K562 (cell line): ENCODE measurements around the gene WWP2. TPM values are rescaled to one million over a fixed set of nuclear protein-coding genes. Genes with fewer than 3 reads are reported as not detected.

Experiments
- ATAC-seq: fragments of 200-7000 bp; cut with Tn5 transposase; 3 replicates; pipeline ENCODE4 v1.9.1; 2020; ENCODE audit warnings: moderate library complexity
- BruUV-seq: library from RNA; stranded (reverse); fragments of 400-500 nt; replicated peaks from 2 replicates; lab custom pipeline; 2021; lab: Mats Ljungman, UMichigan
- CTCF ChIA-PET: fragments of 300-600 bp; formaldehyde crosslinking; extraction: SDS; loops from one replicate; lab custom pipeline; 2021; ENCODE audit warnings: low intra/inter-chr PET ratio; lab: Yijun Ruan, JAX
- POLR2A ChIA-PET: fragments of 300-600, 350-650 bp; sonication (Branson Sonifier 250); formaldehyde crosslinking; extraction: SDS; loops from one replicate; lab custom pipeline; 2021; ENCODE audit warnings: antibody characterized with exemption, inconsistent platforms; lab: Yijun Ruan, JAX
- DNase-seq, 4 experiments: peaks; one replicate each; pipeline versions ENCODE4 v3.0.0 to v3.0.0-alpha.2; 2011 to 2018; ENCODE audit warnings: low spot score in 3 of 4, mixed read lengths in 3 of 4; ENCODE audit errors: extremely low read depth in 1 of 4
- FAIRE-seq: peaks from 2 replicates; lab custom pipeline; 2011; peaks lifted over from hg19 to GRCh38; lab: Jason Lieb, UNC
- H2AFZ ChIP-seq: 2 replicates; pipeline ENCODE4 v1.6.0; 2011; ENCODE audit warnings: low read depth, low read length, control low read depth, inconsistent platforms
- H3K27ac ChIP-seq: fragments of 200-600 bp; 3 replicates; pipeline ENCODE4 v1.8.0; 2011; ENCODE audit warnings: low read depth, mild to moderate bottlenecking, control low read depth, inconsistent platforms, low read length, moderate library complexity, mixed read lengths; ENCODE audit errors: extremely low read depth
- H3K27me3 ChIP-seq, 2 experiments: fragments of 300-600 bp in 1 of 2; 2 replicates in 1 of 2; 3 replicates in 1 of 2; pipeline versions ENCODE4 v1.6.0 to v1.8.0; 2011; ENCODE audit warnings: inconsistent platforms in 2 of 2, low read length in 2 of 2, mild to moderate bottlenecking in 1 of 2, mixed read lengths in 1 of 2, moderate library complexity in 1 of 2; ENCODE audit not compliant: control insufficient read depth in 2 of 2, insufficient read depth in 2 of 2
- H3K36me3 ChIP-seq: fragments of 300-600 bp; 3 replicates; pipeline ENCODE4 v1.8.0; 2011; ENCODE audit warnings: mild to moderate bottlenecking, low read length, inconsistent platforms; ENCODE audit not compliant: control insufficient read depth, insufficient read depth
- H3K4me1 ChIP-seq, 2 experiments: fragments of 200-600 bp in 1 of 2; replicated peaks in 1 of 2; 2 replicates in 1 of 2; 3 replicates in 1 of 2; pipeline versions ENCODE4 v1.5.1 to v1.8.0; 2011; ENCODE audit warnings: inconsistent platforms in 2 of 2, low read length in 2 of 2, mild to moderate bottlenecking in 1 of 2, mixed read lengths in 1 of 2, moderate library complexity in 1 of 2; ENCODE audit not compliant: control insufficient read depth in 2 of 2, insufficient read depth in 2 of 2
- H3K4me2 ChIP-seq: 2 replicates; pipeline ENCODE4 v1.6.1; 2011; ENCODE audit warnings: low read length, control low read depth, inconsistent platforms, mixed read lengths; ENCODE audit not compliant: insufficient read depth
- H3K4me3 ChIP-seq: fragments of 200-600 bp; sonication (generic), shearing (Covaris generic); 2 replicates; pipeline ENCODE4 v1.5.1; 2016; ENCODE audit warnings: control low read depth, inconsistent platforms
- H3K79me2 ChIP-seq: fragments of 200-600 bp; 3 replicates; pipeline ENCODE4 v1.8.0; 2011; ENCODE audit warnings: low read length, inconsistent platforms; ENCODE audit not compliant: control insufficient read depth, insufficient read depth
- H3K9ac ChIP-seq, 2 experiments: 2 replicates each; pipeline versions ENCODE4 v1.6.0 to v1.6.1; 2011; ENCODE audit warnings: low read depth in 2 of 2, low read length in 2 of 2, control low read depth in 1 of 2, inconsistent platforms in 1 of 2, mild to moderate bottlenecking in 1 of 2, mixed read lengths in 1 of 2; ENCODE audit not compliant: insufficient read depth in 1 of 2
- H3K9me1 ChIP-seq: one replicate; pipeline ENCODE4 v1.6.0; 2011; ENCODE audit warnings: inconsistent platforms, mild to moderate bottlenecking, low read length, moderate library complexity; ENCODE audit not compliant: control insufficient read depth, insufficient read depth
- H3K9me3 ChIP-seq: replicated peaks from 2 replicates; pipeline ENCODE4 v1.5.1; 2011; ENCODE audit warnings: low read depth, low read length, inconsistent platforms; ENCODE audit not compliant: control insufficient read depth, insufficient read depth
- H4K20me1 ChIP-seq: replicated peaks from 2 replicates; pipeline ENCODE4 v1.6.1; 2011; ENCODE audit warnings: low read length, inconsistent platforms, mixed read lengths; ENCODE audit not compliant: control insufficient read depth, insufficient read depth
- AFF4 ChIP-seq: sonication (generic); formaldehyde crosslinking; IDR thresholded peaks from 2 replicates; pipeline ENCODE4 v1.8.0; 2023; ENCODE audit warnings: mild to moderate bottlenecking, missing genetic modification reagents
- CTBP1 ChIP-seq: fragments of 450-650 bp; IDR thresholded peaks from 2 replicates; pipeline ENCODE4 v1.6.1; 2016; ENCODE audit warnings: borderline replicate concordance
- KDM4B ChIP-seq, 2 experiments: fragments of 450-650 bp in 1 of 2; sonication (generic) in 1 of 2; IDR thresholded peaks; 2 replicates each; pipeline ENCODE4 v1.6.1; 2016 to 2017; ENCODE audit warnings: borderline replicate concordance in 2 of 2, antibody characterized with exemption in 1 of 2, low read depth in 1 of 2, mild to moderate bottlenecking in 1 of 2
- STAT6 ChIP-seq: sonication (generic); formaldehyde crosslinking; IDR thresholded peaks from 2 replicates; pipeline ENCODE4 v1.8.1; 2023; ENCODE audit warnings: mild to moderate bottlenecking, missing genetic modification reagents
- ZNF239 ChIP-seq: fragments of 250-450 bp; sonication (Bioruptor Pico); IDR thresholded peaks from 2 replicates; pipeline ENCODE4 v1.4.0; 2020; ENCODE audit warnings: mild to moderate bottlenecking
- ZNF707 ChIP-seq: fragments of 250-450 bp; sonication (Bioruptor Pico); conservative IDR thresholded peaks from 2 replicates; pipeline ENCODE4 v1.8.0; 2022; ENCODE audit warnings: inconsistent platforms, mild to moderate bottlenecking, moderate library complexity
- WGBS: fragments of 100-300 bp; shearing (Covaris generic); methylation state at CpG from one replicate; pipeline ENCODE4 v1.1.6; 2016; ENCODE audit warnings: low coverage, mixed read lengths; ENCODE audit not compliant: insufficient coverage; ENCODE audit errors: missing lambda C conversion rate; 5-methylcytosine and 5-hydroxymethylcytosine counted together
- in situ Hi-C: fragments of 300-500 bp; cut with MboI; formaldehyde crosslinking; loops from 4 replicates; pipeline ENCODE4 v1.15.0; 2018; ENCODE audit warnings: inconsistent platforms, mixed read lengths
- intact Hi-C: fragments of 100-400 bp; cut with micrococcal nuclease; formaldehyde crosslinking; loops from 2 replicates; pipeline ENCODE4 v1.14.2; 2022
- polyA plus RNA-seq, 8 experiments: library from polyadenylated mRNA; depleted of rRNA in 4 of 8; stranded (reverse) in 5 of 8; unstranded in 3 of 8; fragments of >200 nt; fragmentation: Nextera tagmentation in 2 of 8; fragmentation: Illumina TruSeq in 1 of 8; extraction: Ambion mirVana in 2 of 8; extraction: Trizol in 1 of 8; gene quantifications; 2 replicates each; pipeline versions ENCODE4 v1.2.1 to v1.2.3, GENCODE V29; 2011 to 2014; ENCODE audit warnings: inconsistent platforms in 1 of 8, missing spikeins in 1 of 8
- total RNA-seq, 7 experiments: library from RNA; depleted of rRNA in 6 of 7; stranded (reverse); fragments of >200 nt in 6 of 7; fragmentation: Illumina TruSeq in 2 of 7; extraction: Trizol in 2 of 7; gene quantifications; 2 replicates each; pipeline versions ENCODE4 v1.2.1 to v1.2.3, GENCODE V29; 2011 to 2021; ENCODE audit warnings: low replicate concordance in 1 of 7
- TF ChIP-seq, protein P1 (sequence below), 3 experiments: IDR thresholded peaks in 2 of 3; conservative IDR thresholded peaks in 1 of 3; 2 replicates each; pipeline ENCODE4 v1.5.1; 2011 to 2012; ENCODE audit warnings: low read length in 3 of 3, mild to moderate bottlenecking in 3 of 3, control low read depth in 2 of 3, improper control_type of control experiment in 1 of 3, inconsistent platforms in 1 of 3, low read depth in 1 of 3, mixed read lengths in 1 of 3, moderate library complexity in 1 of 3; ENCODE audit not compliant: insufficient read depth in 2 of 3
- TF ChIP-seq, protein P2 (sequence below): sonication (generic); formaldehyde crosslinking; IDR thresholded peaks from 2 replicates; pipeline ENCODE4 v1.8.0; 2022; ENCODE audit warnings: missing genetic modification reagents, mild to moderate bottlenecking, borderline replicate concordance
- TF ChIP-seq, protein P3 (sequence below): fragments of 450-650 bp; IDR thresholded peaks from one replicate; pipeline ENCODE4 v1.6.1; 2018; ENCODE audit warnings: mild to moderate bottlenecking, moderate library complexity; ENCODE audit not compliant: partially characterized antibody

Gene WWP2
- total and polyA plus RNA-seq, 9 of the 15 experiments (the other 6 are each of a cell fraction or from before 2014, with no cell fraction given) = 1.9 to 34.4 (median 14.6) TPM

DNA sequence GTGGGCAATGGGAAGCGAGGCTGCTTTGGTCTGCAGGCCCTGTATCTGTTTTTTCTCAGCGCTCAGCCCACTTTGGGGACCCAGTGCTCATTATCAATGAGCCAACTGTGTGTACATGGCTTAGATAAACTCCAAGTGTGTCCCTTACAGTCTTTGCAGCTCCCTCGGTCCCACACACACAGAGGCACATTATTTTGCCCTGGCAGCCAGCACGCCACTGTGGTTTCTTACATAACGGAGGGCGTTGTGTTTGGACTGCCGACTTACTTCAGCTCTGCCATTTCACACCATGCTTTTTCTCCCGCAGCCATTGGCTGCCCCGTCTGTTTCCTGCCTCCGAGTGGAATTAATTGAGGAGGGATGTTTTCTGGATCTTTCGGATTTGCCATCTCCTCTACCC, 132.5 kb downstream of the WWP2 start:
- in situ Hi-C loops (no loop called here), intact Hi-C loops (no loop called here)
- no peak for ATAC-seq
- 70% methylated on average over 11 of the region's 11 CpGs for WGBS
- Histone ChIP-seq H3K27me3 (no peaks in the 10 kb centered on the region), H3K4me1 (no peaks in the 10 kb centered on the region; a peak in 2 of 5 replicates), H3K9ac (no peak overlapping the region), H3K4me3 (no peak overlapping the region), H3K9me3 (no peaks in the 10 kb centered on the region), H3K4me2 (no peak overlapping the region), H3K27ac (no peak overlapping the region), H3K79me2 (no peaks in the 10 kb centered on the region), H2AFZ (no peak overlapping the region), H3K9me1 (peaks cover 4% of the 10 kb centered on the region), H4K20me1 (no peaks in the 10 kb centered on the region), H3K36me3 (peaks cover under 1% of the 10 kb centered on the region; the same call in 1 of the 3 replicates)
- BruUV-seq = no TSS peak
- FAIRE-seq = no peak
- TF ChIP-seq STAT6 (CRISPR knock-in tag) (no peak), ZNF239 (CRISPR knock-in tag) (no peak), CTBP1 (no peak), AFF4 (CRISPR knock-in tag) (no peak), KDM4B (IDR thresholded peaks at IDR 0.05; ENCODE audit: borderline replicate concordance in 2 of 2, low read depth in 1 of 2) (no peak), ZNF707 (CRISPR knock-in tag) (no peak)
- TF ChIP-seq, protein P1, sequence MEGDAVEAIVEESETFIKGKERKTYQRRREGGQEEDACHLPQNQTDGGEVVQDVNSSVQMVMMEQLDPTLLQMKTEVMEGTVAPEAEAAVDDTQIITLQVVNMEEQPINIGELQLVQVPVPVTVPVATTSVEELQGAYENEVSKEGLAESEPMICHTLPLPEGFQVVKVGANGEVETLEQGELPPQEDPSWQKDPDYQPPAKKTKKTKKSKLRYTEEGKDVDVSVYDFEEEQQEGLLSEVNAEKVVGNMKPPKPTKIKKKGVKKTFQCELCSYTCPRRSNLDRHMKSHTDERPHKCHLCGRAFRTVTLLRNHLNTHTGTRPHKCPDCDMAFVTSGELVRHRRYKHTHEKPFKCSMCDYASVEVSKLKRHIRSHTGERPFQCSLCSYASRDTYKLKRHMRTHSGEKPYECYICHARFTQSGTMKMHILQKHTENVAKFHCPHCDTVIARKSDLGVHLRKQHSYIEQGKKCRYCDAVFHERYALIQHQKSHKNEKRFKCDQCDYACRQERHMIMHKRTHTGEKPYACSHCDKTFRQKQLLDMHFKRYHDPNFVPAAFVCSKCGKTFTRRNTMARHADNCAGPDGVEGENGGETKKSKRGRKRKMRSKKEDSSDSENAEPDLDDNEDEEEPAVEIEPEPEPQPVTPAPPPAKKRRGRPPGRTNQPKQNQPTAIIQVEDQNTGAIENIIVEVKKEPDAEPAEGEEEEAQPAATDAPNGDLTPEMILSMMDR (IDR thresholded peaks at IDR 0.05 in 2 of 3, conservative IDR thresholded peaks at IDR 0.05 in 1 of 3; ENCODE audit: insufficient read depth in 2 of 3, low read depth in 1 of 3, low read length in 3 of 3) = no peak
- TF ChIP-seq, protein P2, sequence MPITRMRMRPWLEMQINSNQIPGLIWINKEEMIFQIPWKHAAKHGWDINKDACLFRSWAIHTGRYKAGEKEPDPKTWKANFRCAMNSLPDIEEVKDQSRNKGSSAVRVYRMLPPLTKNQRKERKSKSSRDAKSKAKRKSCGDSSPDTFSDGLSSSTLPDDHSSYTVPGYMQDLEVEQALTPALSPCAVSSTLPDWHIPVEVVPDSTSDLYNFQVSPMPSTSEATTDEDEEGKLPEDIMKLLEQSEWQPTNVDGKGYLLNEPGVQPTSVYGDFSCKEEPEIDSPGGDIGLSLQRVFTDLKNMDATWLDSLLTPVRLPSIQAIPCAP (CRISPR knock-in tag) = no peak
- TF ChIP-seq, protein P3, sequence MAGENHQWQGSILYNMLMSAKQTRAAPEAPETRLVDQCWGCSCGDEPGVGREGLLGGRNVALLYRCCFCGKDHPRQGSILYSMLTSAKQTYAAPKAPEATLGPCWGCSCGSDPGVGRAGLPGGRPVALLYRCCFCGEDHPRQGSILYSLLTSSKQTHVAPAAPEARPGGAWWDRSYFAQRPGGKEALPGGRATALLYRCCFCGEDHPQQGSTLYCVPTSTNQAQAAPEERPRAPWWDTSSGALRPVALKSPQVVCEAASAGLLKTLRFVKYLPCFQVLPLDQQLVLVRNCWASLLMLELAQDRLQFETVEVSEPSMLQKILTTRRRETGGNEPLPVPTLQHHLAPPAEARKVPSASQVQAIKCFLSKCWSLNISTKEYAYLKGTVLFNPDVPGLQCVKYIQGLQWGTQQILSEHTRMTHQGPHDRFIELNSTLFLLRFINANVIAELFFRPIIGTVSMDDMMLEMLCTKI = no peak
- POLR2A ChIA-PET = interaction anchor here (0.6 to 1.4 kb wide), 3 partner anchors 9 to 20 kb away, joined by 3 to 9 read pairs (median 4); no protein-coding TSS in a partner anchor
- DNase-seq = no peak
- CTCF ChIA-PET = no interaction called here
